GM19468 (cell line): Measurements from ENCODE around the gene ADPRH.
"Not testable (repeated sequence)": the region's sequence is repeated elsewhere in the genome, so short reads cannot be mapped to it uniquely, and the experiment has no call there.

Experiments
- ATAC-seq: cut with Tn5 transposase; IDR thresholded peaks from one replicate; pipeline ENCODE4 v1.9.1; 2021; ENCODE audit warnings: mild to moderate bottlenecking, moderate library complexity, moderate number of reproducible peaks; ENCODE audit not compliant: unreplicated experiment; ENCODE audit errors: extremely low read depth

The ADPRH gene

GRCh38 chr3:119558626-119559317 lies 20.5 kb upstream of the ADPRH start:
- ATAC-seq: no peak

GRCh38 chr3:119559441-119559963 lies 19.8 kb upstream of the ADPRH start, which contains the start of gene CD80:
Gene CD80, minus strand, starts transcription at chr3:119559614. Its CDS starts 1,886 bp downstream, at chr3:119557728.
- peak; percentile 49 for ATAC-seq

DNA sequence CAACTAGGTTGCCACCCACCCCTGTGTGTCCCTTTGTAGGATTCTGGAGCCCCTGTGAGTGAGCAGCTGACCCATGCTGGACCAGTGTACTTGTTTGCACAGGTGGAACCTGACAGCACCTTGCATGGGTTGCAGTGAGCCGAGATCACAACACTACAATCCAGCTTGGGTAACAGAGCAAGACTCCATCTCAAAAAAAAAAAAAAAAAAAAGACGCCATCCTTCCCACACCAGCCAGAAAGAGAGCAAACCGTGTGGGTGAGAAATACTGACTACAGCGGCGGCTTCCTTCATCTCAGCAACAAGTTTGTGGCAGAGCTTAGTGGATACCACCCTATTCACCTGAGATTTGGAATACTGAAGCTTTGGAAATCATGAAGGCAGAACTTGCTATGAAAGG lies 19.1 kb upstream of the ADPRH start:
- ATAC-seq: no peak

DNA sequence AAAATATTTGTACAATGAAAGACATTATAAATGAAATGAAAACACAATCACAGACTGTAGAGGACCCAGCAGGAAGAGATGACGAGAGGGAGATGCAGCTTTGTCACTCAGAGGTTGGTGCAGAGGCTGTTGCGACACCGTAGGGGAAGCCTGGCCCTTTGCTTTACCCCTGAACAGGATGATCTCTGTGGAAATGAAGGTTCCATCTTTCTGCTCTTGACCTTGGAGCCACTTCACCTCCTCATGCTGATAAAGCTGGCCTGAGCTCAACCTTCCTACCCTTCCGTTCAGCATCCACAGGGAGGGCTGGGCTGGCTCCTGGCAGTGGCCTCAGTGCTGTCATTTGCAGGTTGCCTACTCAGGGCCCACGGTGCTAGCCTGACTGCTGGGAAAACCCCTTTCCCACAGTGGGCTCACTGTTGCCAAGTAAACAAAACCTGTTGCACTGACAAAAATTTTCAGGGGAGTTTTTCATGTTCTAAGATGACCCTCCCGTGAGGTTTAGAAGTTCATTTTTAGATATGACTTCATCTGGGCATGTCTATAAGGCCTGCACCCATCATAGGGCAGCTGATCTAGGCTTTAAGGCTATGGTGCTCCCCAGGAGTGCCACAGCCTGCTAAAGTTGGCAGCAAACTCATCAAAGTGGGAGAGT lies 16.9 kb upstream of the ADPRH start:
- peak; percentile 73 for ATAC-seq

DNA sequence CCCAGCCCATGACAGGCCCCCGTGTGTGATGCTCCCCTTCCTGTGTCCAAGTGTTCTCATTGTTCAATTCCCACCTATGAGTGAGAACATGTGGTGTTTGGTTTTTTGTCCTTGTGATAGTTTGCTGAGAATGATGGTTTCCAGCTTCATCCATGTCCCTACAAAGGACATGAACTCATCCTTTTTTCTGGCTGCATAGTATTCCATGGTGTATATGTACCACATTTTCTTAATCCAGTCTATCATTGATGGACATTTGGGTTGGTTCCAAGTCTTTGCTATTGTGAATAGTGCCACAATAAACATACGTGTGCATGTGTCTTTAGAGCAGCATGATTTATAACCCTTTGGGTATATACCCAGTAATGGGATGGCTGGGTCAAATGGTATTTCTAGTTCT lies 16.0 kb upstream of the ADPRH start:
- ATAC-seq: not testable (repeated sequence)

DNA sequence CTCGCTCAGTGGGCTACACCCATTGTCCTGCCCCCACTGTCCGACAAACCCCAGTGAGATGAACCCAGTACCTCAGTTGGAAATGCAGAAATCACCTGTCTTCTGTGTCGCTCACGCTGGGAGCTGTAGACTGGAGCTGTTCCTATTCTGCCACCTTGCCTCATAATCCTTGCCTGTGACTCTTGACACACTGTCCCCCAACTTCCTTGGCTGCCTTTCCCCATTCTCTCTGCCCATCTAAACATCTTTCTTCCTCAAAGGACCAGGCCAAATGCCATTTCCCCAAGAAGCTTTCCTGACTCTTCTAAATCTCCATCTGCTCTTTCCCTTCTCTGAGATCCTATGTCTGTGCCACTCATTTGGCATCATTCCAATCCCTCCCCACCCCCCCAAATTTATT lies 10.1 kb upstream of the ADPRH start:
- ATAC-seq: no peak

GRCh38 chr3:119570229-119570628 lies 9.1 kb upstream of the ADPRH start:
- no peak for ATAC-seq

DNA sequence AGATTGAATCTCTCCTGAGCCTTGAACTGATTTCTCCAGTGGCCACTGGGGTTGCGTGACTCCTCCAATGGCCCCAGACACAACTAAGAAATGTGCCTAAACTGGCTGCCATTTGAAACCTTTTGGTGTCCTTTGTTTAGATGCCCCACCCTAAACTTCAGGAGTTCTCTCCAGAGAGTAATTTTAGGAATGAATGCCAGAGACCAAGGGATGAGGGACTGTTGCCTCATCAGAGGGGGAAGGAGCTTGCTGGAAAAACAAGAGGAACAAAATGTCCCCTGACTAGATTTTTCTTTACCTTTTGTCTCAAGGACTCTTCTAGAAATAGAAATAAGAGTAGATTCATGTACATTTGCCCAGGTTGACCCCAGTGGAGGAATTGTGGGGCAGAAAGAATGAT lies 8.1 kb upstream of the ADPRH start:
- ATAC-seq: no peak

- no peak for ATAC-seq
Measured at GRCh38 chr3:119571688-119572087, 7.6 kb upstream of the ADPRH start.

DNA sequence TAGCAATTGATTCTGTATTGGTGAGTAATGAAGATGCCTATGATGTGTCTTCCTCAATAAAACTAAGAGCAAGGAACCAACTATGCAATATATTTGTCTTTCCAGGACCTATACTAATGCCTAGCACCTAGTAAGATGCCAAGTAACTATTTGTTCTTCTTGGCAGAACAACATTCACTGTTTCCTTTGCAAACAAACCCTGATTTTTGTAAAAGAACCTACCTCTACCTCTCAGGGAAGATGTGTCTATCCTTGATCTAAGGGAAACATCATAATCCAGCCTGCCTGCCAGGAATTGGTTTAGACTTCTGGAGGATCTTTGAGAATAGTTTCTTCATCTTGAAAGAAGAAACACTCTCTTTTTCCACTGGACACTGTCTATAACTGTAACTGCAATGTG lies 3.8 kb upstream of the ADPRH start:
- ATAC-seq: no peak

DNA sequence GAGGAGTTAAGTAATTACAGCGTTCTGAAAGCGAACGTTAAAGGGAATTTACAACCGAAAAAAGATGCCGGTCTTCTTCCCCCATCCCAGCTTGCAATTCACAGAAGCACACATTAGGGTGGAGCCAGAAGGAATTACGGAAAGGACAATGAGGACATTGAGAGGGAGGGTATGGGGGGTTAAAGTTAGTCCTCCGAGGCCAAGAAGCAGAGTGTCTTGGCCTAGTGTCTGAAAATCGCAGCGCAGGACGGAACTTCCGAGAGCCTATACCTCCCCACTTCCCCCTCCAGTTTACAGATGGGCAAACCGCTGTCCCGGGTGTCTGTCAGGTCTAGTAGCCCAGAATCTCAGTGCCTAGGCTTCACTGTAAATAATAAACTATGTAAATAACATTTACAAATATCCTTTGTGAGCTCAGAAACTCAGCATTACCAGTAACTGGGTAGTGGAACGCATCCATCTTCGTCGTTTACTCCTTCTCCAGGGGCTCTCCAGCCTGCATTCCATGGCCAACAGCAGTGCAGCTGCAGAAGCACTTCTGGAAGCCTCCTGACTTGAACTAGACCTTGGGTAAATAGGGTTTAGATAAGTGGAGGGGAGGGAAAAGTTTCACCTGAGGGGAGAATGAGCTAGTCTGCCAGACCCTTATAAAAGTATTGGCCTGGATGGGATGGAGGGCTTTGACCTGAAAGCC lies 922 bp downstream of the ADPRH start:
- peak; percentile 78 for ATAC-seq

GRCh38 chr3:119582178-119582577 lies 2.9 kb downstream of the ADPRH start:
- no peak for ATAC-seq

GRCh38 chr3:119585208-119585607 lies 5.9 kb downstream of the ADPRH start:
- no peak for ATAC-seq

DNA sequence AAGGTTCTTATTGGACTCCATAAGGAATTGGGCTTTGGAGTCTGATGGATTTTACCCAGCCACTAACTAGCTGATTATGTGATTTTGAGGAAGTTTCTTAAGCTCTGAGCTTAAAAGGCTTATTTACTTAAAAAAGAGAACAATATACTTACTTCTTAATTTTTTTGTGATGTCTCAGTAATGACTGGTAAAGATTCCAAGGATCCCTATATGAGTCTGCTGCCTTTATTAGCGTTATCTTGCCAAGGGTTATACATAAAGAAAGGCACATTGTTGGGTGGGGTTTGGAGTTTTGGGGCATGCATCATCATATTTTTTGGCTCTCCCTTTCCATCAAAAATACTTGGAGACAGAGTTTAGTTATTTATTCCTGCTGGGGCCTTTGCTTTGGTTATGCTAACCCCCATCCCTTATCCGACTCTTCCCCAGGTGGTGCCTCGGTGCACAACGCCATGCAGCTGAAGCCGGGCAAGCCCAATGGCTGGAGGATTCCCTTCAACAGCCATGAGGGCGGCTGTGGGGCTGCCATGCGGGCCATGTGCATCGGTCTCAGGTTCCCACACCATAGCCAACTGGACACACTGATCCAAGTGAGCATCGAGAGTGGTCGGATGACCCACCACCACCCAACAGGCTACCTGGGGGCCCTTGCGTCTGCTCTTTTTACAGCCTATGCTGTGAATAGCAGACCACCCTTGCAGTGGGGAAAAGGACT lies 6.7 kb downstream of the ADPRH start:
- no peak for ATAC-seq

DNA sequence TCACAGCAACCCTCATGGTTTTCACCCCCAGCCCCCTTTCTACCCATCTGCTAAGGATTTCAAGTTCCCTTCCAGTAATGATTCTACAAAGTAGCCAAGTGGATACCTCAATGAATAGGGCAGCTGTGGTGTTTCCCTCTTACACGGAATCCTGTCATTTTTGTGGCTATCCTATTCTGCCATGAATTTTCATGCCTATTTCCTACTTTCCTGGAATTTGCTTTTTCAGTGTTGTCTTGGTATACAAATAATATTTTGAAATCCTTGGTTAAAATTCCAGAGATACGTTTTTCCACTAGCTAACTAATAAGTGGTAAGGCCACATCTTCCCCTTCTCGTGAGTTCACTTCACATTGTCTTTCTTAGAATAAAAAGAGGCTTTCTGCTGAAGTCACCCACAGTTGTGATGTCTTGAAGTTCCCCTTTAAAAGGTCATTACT lies 7.5 kb downstream of the ADPRH start:
- ATAC-seq: no peak

DNA sequence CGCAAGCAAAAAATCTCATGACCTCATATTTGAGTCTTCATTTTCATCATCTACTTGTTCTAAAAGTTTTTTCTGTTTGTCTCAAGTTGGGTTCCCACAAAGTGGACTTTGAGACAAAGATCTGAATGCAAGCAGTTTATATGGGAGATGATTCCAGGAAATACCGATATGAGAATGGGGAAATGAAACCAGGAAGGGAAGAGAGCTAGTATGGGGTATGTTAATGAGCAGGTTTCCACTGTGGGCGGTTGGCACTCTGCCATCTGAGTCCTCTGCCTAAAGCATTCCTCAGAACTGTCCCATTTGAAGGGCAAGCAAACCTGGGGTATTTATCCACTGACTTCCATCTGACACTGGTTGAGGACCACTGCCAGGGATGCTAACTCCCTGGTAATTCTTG lies 8.8 kb downstream of the ADPRH start:
- no peak for ATAC-seq

DNA sequence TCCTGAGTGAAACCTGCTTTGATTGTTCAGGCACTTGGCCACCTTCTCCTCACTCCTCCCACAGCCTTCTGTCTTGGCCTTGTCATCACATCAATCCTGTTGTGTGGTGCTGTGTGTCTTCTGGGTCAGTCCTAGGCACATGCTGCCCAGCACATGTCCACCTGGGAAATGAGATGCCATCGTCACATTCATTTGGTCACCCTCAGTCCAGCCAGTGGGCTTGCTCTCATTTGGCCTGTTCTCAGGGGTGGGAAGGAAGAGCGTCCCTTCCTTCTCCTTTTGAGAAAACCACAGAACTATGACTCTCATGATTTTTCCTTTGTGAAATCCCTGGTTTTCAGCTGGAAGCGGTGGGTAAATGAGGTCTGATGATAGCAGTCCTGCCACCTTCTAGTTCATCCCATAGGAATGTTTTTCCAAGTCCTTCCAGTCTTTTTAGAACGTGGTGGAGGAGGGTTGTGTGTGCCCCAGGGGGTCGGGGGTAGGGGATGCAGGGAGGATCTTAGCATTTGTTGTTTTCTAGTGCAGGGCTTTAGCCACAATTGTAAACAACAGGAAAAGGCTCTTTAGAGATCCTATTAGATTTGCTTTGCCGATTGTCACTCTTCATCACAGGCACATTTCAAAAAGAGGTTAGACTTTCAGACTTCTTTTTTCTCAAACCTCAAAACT lies 9.9 kb downstream of the ADPRH start:
- no peak for ATAC-seq

- ATAC-seq: no peak
Measured at GRCh38 chr3:119590706-119591105, 11.4 kb downstream of the ADPRH start.

DNA sequence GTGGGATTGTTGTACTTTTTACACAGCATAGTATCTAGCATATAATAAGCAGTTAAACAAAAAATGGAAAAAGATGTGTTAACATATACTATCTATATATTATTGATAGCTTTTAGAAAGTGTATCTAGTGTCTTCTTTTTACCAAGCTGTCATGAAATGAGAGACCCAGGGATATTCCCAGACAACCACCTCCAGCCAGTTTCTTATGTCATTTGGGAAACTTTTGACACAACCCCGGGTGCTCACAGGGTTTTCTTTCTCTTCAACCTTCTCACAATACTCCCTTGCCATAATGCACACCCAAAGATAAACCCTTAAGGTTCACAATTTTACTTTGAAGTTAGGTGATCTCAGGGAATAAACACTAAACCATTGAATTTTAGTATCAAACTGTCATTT lies 13.6 kb downstream of the ADPRH start:
- ATAC-seq: no peak

DNA sequence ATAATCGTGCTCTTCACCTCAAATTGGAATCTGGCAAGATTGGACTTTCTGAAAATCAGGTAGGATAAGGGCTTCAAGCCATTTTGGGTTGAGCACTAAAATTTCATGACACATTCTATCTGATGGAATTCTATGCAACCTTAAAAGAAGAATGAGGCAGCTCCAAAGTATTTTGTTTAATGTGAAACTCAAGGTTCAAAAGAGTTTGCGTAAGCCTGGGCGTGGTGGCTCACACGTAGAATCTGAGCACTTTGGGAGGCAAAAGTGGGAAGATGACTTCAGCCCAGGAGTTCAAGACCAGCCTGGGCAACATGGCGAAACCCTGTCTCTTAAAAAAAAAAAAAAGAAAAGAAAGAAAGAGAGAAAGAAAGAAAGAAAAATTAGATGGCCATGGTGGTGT lies 14.8 kb downstream of the ADPRH start:
- no peak for ATAC-seq
